Progenitor cell of endocrine pancreas (in vitro differentiated cells): Measurements from ENCODE around the gene PNMT. TPM values are rescaled to one million over a fixed set of nuclear protein-coding genes. Genes with fewer than 3 reads are reported as not detected.
A peak's percentile ranks its signal among the peaks of the same experiment; 100 is the strongest.

Source experiments
- DNase-seq: peaks from one replicate; pipeline ENCODE4 v3.0.0; 2021; ENCODE audit warnings: low spot score; ENCODE audit not compliant: unreplicated experiment
- H3K27ac Mint-ChIP-seq: 2 replicates; pipeline ENCODE4 v1.8.0; 2021; ENCODE audit warnings: mild to moderate bottlenecking, moderate library complexity, mixed read lengths
- H3K27me3 Mint-ChIP-seq: 2 replicates; pipeline ENCODE4 v1.8.0; 2021; ENCODE audit warnings: mixed read lengths
- H3K36me3 Mint-ChIP-seq: 2 replicates; pipeline ENCODE4 v1.8.0; 2022; ENCODE audit warnings: mixed read lengths; ENCODE audit not compliant: insufficient read depth
- H3K4me1 Mint-ChIP-seq: 2 replicates; pipeline ENCODE4 v1.8.0; 2021; ENCODE audit warnings: low read depth, mixed read lengths
- H3K4me3 Mint-ChIP-seq: 2 replicates; pipeline ENCODE4 v1.8.0; 2021; ENCODE audit warnings: low read depth, mild to moderate bottlenecking, moderate library complexity, mixed read lengths
- H3K9me3 Mint-ChIP-seq: 2 replicates; pipeline ENCODE4 v1.8.0; 2021; ENCODE audit warnings: low read depth, mixed read lengths
- CTCF ChIP-seq: fragments of 200-600 bp; sonication (generic); IDR thresholded peaks from one replicate; pipeline ENCODE4 v1.5.0; 2021; ENCODE audit warnings: antibody characterized with exemption, mild to moderate bottlenecking; ENCODE audit not compliant: unreplicated experiment
- total RNA-seq: library from RNA; stranded (reverse); gene quantifications from 2 replicates; pipeline ENCODE4 v1.2.1, GENCODE V29; 2021

Gene PNMT
- total RNA-seq, 1 donor from 2014 or later: 2.5 TPM

DNA sequence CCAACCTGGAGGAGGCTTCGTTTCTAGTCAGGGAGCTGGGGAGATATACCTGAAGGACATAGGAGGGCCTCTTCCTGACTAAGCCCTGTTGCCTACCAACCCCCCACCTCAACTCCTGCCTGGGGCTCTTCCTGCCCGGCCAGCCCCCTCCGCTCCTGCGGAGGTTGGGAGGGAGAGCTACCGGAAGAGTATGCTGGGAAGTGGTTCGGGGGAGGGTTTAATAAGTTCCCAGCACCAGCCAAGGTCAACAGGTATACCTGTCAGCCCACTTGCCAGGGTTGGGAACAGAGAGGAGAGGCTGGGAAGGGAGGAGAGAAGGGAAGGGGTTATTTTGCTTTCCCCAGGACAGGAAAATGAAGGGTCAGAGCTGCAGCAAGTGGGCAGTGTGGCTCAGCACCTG, 36.9 kb upstream of the PNMT start:
- no peak for TF ChIP-seq CTCF
- Mint-ChIP-seq H3K9me3 (no peaks in the 10 kb centered on the region), H3K27me3 (peaks cover 42% of the 10 kb centered on the region), H3K4me3 (no peak overlapping the region), H3K36me3 (no peaks in the 10 kb centered on the region), H3K4me1 (peaks cover 9% of the 10 kb centered on the region), H3K27ac (no peak overlapping the region)
- no peak for DNase-seq

GRCh38 chr17:39632153-39632941, 35.9 kb upstream of the PNMT start:
- peaks cover 12% of the 10 kb centered on the region for H3K4me1 Mint-ChIP-seq
- no peak overlapping the region for H3K4me3 Mint-ChIP-seq
- no peak for DNase-seq
- H3K36me3 Mint-ChIP-seq: no peaks in the 10 kb centered on the region
- no peaks in the 10 kb centered on the region for H3K9me3 Mint-ChIP-seq
- no peak overlapping the region for H3K27ac Mint-ChIP-seq
- no peak for TF ChIP-seq CTCF
- H3K27me3 Mint-ChIP-seq: peaks cover 36% of the 10 kb centered on the region

GRCh38 chr17:39633570-39634183, 34.6 kb upstream of the PNMT start:
- H3K27ac Mint-ChIP-seq: no peak overlapping the region
- DNase-seq: no peak
- H3K4me1 Mint-ChIP-seq: peaks cover 20% of the 10 kb centered on the region
- TF ChIP-seq CTCF: no peak
- H3K36me3 Mint-ChIP-seq: no peaks in the 10 kb centered on the region
- no peaks in the 10 kb centered on the region for H3K9me3 Mint-ChIP-seq
- H3K4me3 Mint-ChIP-seq: no peak overlapping the region
- peaks cover 27% of the 10 kb centered on the region for H3K27me3 Mint-ChIP-seq

DNA sequence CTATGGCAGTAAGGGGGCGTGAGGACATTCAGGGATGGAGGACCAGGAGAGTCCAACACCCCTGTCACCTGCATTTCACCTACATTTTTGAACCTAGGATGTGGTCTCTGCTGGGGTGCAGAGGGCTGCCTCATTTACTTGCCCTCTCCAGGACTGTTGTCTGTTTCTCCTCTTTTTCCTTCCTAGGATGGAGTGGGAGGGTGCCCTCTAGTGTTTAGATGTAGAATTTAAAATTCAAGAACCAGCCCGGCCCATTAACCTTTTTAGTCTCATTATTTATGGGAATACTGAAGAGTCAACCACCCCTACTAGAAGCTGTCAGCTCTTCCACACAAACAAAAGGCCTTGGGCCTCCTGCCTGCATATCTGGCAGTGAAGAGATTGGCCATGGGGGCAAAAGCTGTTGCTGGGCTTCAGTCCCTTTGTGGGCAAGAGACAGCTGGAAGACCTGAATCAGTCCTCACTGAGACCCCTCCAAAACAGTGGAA, 33.8 kb upstream of the PNMT start:
- H3K27ac Mint-ChIP-seq: no peak overlapping the region

More for the DNA sequence above, 33.8 kb upstream of the PNMT start:
- no peak overlapping the region for H3K4me3 Mint-ChIP-seq
- H3K4me1 Mint-ChIP-seq: peaks cover 20% of the 10 kb centered on the region
- DNase-seq: no peak
- H3K27me3 Mint-ChIP-seq: peaks cover 21% of the 10 kb centered on the region
- peak; percentile 80 for TF ChIP-seq CTCF
- H3K36me3 Mint-ChIP-seq: no peaks in the 10 kb centered on the region
- H3K9me3 Mint-ChIP-seq: no peaks in the 10 kb centered on the region
